ENCODE measurements around the gene HNRNPUL2.

Gene HNRNPUL2

DNA sequence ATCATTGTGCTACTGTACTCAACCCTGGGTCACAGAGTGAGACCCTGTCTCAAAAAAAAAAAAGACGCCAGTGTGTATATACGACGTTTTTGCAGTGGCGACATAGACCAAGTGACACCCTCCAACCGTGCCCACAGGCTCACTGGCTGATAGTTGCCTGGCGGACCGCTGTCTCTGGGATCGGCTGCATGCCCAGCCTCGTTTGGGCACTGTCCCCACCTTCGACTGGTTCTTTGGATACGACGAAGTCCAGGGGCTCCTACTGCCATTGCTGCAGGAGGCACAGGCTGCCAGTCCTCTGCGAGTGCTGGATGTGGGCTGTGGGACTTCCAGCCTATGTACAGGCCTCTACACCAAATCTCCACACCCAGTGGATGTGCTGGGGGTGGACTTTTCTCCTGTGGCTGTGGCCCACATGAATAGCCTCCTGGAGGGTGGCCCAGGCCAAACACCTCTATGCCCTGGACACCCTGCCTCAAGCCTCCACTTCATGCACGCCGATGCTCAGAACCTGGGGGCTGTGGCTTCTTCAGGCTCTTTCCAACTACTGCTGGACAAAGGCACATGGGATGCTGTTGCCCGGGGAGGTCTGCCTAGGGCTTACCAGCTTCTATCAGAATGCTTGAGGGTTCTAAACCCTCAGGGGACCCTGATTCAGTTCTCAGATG lies 60.9 kb downstream of the HNRNPUL2 start:
- TF ChIP-seq OSR1 (CRISPR knock-in tag; IDR thresholded peaks at IDR 0.05) (no peak), ZNF565 (CRISPR knock-in tag; conservative IDR thresholded peaks at IDR 0.05; ENCODE audit: low read depth) (no peak), RARB (CRISPR knock-in tag; IDR thresholded peaks at IDR 0.05) (no peak), BACH2 (CRISPR knock-in tag; IDR thresholded peaks at IDR 0.05; ENCODE audit: borderline replicate concordance) (no peak)
- no peak for ATAC-seq

GRCh38 chr11:62665599-62666258 lies 61.5 kb downstream of the HNRNPUL2 start:
- peak; percentile 45 for ATAC-seq
- TF ChIP-seq ZFP3 (CRISPR knock-in tag; IDR thresholded peaks at IDR 0.05), result 0 out of 2 replicates have a peak, but pooled peaks have one; percentile 17
- no peak for TF ChIP-seq CSRNP3 (CRISPR knock-in tag; IDR thresholded peaks at IDR 0.05)
- TF ChIP-seq ARNTL (CRISPR knock-in tag; IDR thresholded peaks at IDR 0.05; ENCODE audit: borderline replicate concordance, low read depth), result no peak
- TF ChIP-seq TSHZ2 (CRISPR knock-in tag; IDR thresholded peaks at IDR 0.05), result no peak

GRCh38 chr11:62665075-62665598 lies 62.1 kb downstream of the HNRNPUL2 start, which contains the start of the genes C11orf98 and CSKMT:
C11orf98 (minus strand) TSS chr11:62665210; CDS start chr11:62665169, 41 bp downstream.
CSKMT (plus strand) TSS chr11:62665312; CDS start chr11:62665880, 568 bp downstream.
- ATAC-seq, result peak; percentile 92
- TF ChIP-seq TCF4 (CRISPR knock-in tag; IDR thresholded peaks at IDR 0.05; ENCODE audit: borderline replicate concordance), result peak; percentile 55; the same call in 1 of the 2 replicates
- no peak for TF ChIP-seq ISL1 (CRISPR knock-in tag; IDR thresholded peaks at IDR 0.05)
- TF ChIP-seq GLIS3 (CRISPR knock-in tag; IDR thresholded peaks at IDR 0.05), result peak; percentile 98
- TF ChIP-seq BACH2 (CRISPR knock-in tag; IDR thresholded peaks at IDR 0.05; ENCODE audit: borderline replicate concordance), result no peak
- TF ChIP-seq OSR1 (CRISPR knock-in tag; IDR thresholded peaks at IDR 0.05), result no peak
- TF ChIP-seq CREB5 (CRISPR knock-in tag; IDR thresholded peaks at IDR 0.05; ENCODE audit: low read depth), result peak; percentile 76
- 0 out of 2 replicates have a peak, but pooled peaks have one; percentile 74 for TF ChIP-seq ZNF565 (CRISPR knock-in tag; conservative IDR thresholded peaks at IDR 0.05; ENCODE audit: low read depth)
- peak; percentile 82; the same call in 1 of the 2 replicates for TF ChIP-seq PPARA (CRISPR knock-in tag; IDR thresholded peaks at IDR 0.05; ENCODE audit: borderline replicate concordance)
- TF ChIP-seq CSDC2 (CRISPR knock-in tag; IDR thresholded peaks at IDR 0.05), result peak; percentile 68; the same call in 1 of the 2 replicates
- TF ChIP-seq ZFP30 (CRISPR knock-in tag; IDR thresholded peaks at IDR 0.05), result peak; percentile 57; the same call in 1 of the 2 replicates
- TF ChIP-seq ARNTL (CRISPR knock-in tag; IDR thresholded peaks at IDR 0.05; ENCODE audit: borderline replicate concordance, low read depth), result peak; percentile 82; the same call in 1 of the 2 replicates
- TF ChIP-seq ZC3H10 (CRISPR knock-in tag; IDR thresholded peaks at IDR 0.05), result peak; percentile 88
- peak; percentile 86; the same call in 1 of the 2 replicates for TF ChIP-seq POU6F1 (CRISPR knock-in tag; IDR thresholded peaks at IDR 0.05; ENCODE audit: borderline replicate concordance, low read depth)
- no peak for TF ChIP-seq TSHZ2 (CRISPR knock-in tag; IDR thresholded peaks at IDR 0.05)
- TF ChIP-seq TOX (CRISPR knock-in tag; IDR thresholded peaks at IDR 0.05; ENCODE audit: borderline replicate concordance), result peak; percentile 95
- peak; percentile 97 for TF ChIP-seq ESRRG (CRISPR knock-in tag; IDR thresholded peaks at IDR 0.05)
- TF ChIP-seq ZNF8 (CRISPR knock-in tag; IDR thresholded peaks at IDR 0.05), result peak; percentile 73
- TF ChIP-seq ZFP3 (CRISPR knock-in tag; IDR thresholded peaks at IDR 0.05), result no peak
- peak; percentile 44; the same call in 1 of the 2 replicates for TF ChIP-seq ZNF70 (CRISPR knock-in tag; IDR thresholded peaks at IDR 0.05)
- TF ChIP-seq PATZ1 (CRISPR knock-in tag; IDR thresholded peaks at IDR 0.05; ENCODE audit: borderline replicate concordance), result peak; percentile 91
- TF ChIP-seq SNAI2 (CRISPR knock-in tag; IDR thresholded peaks at IDR 0.05), result peak; percentile 74; the same call in 1 of the 2 replicates
- TF ChIP-seq RARB (CRISPR knock-in tag; IDR thresholded peaks at IDR 0.05), result peak; percentile 94

Data from SK-N-SH treated with all-trans-retinoic acid at 6 μM for 48 hours (cell line).